ENCODE measurements around the gene GRIN2A.

Gene GRIN2A

DNA sequence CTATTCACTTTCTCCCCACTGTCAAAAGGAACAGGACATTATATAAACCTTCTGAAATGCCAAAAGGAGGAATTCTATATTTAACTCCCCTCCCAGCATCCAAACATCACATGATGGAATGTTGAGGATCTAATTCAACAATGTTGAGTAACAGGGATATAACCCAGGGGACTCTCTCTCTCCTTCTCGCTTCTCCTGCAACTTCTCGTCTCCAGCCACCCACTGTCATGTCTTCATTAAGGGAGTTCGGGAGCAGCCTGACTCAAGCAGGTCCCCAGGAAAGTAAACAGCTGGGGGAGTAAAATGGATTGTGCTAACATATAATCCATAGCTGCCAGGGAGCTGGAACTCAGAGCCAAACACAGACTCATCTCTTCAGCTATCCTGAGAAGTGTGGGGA, 51.7 kb downstream of the GRIN2A start:
- no peak for DNase-seq (ENCODE audit: low read depth)

DNA sequence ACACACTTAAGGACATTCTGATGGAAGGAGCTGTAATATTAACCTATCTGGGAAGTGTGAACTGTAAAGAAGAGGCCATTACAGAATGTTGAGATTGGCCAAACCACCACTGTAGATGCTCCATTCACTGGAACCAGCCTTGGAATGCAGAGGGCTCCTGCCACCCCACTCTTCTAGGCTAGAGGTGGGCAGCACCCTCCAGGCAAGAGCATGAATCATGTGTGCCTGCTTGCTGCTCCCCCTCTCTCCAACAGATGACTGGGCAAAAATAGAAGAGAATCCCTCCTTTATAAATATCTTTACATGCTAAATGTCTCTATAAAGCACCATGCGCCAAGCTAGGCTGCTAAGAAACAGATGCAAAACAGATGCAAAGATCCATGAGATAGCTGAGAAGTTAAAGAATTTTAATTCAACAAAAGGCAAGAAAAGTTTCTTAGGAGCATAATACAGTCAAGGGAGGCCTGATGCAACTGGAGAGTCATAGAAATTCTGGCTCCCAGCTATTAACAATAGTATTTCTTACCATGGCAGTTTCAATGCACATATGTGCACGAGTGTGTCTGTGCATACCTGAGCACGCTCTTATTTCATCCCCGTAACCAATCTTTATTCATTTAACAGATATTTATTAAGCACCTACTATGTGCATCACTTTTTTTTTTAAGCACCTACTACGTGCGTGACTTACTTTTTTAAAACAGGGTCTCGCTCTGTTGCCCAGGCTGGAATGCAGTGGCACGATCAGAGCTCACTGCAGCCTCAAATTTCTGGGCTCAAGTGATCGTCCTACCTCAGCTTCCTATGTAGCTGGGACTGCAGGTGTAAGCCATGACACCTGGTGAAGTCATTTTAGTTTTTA, 53.6 kb downstream of the GRIN2A start:
- no peak for DNase-seq (ENCODE audit: low read depth)

GRCh38 chr16:10126686-10127085, 55.5 kb downstream of the GRIN2A start:
- DNase-seq (ENCODE audit: low read depth), result no peak

GRCh38 chr16:10123141-10123540, 59.1 kb downstream of the GRIN2A start:
- no peak for DNase-seq (ENCODE audit: low read depth)

DNA sequence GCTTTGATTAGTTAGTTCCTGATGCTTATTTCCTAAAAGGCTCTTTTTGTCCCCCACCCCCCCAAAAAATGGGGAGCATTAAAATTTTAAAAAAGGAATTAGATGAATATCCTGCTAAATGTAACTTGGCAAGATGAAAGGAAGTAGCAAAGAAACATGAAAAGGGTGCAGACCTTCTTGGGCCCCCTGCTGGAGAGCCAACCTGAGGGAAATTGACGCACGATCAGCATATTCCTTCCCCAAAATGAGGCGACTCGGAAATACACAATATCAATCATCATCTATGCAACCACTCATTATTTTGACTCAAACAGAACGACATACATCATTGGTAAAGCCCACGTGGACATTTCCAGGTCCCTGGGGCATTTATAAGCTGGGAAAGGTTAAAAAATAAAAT, 59.7 kb downstream of the GRIN2A start:
- DNase-seq (ENCODE audit: low read depth), result no peak

- DNase-seq (ENCODE audit: low read depth), result no peak
Measured at GRCh38 chr16:10121897-10122425, 60.3 kb downstream of the GRIN2A start.

DNA sequence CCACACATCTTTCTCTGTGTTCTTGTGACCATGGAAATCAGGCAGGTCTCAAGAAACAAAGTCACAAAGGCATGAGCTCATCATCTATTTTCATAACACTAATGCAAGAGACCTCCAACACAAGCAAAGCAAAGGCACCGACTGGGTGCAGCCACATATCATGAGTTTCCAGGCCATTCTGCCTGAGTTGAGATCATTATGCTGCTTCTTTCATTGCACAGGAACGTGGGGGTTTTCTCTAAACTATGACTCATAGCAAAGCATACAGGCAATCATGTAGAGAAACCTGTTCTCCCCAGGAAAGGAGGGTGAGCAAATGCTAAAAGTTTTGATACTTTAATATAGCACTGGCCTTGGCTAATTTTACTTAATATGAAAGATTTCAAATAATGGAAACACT, 60.7 kb downstream of the GRIN2A start:
- no peak for DNase-seq (ENCODE audit: low read depth)

DNA sequence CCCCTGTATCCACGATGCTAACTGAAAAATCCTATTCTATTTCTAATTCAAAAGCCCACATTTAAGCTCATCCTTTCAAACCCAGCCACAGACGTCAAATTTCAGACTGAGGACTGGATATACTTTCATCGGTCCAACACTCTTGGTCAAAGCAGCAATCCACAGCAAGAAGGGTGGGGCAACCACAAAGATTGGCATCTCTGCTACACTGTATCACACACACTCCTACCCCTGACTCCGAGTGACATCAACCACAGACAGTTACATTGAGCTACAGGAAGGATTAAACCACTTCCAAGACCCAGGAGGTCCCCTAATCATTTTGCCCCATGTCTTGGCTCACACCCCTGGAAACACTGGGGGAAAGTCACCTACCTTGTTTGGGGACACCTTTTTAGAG, 61.3 kb downstream of the GRIN2A start:
- DNase-seq (ENCODE audit: low read depth), result no peak

DNA sequence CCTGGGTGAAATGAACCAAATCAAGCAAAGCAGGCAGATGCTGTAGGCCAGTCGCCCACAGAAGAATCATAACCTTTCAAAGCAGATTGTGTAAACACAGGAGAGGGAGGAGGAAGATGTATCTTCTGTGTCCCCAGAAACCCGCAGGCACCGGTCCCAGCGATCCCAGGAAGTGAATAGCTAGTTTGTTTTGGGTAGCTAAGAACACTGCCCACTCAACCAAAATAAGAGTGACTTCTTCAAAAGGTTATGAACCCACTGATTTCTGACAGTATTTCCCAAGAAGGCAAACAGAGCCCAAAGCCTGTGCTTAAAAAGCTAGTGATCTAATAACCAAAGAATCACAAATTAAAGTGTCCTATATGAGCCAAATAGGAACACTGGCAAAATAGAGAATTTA, 67.8 kb downstream of the GRIN2A start:
- no peak for DNase-seq (ENCODE audit: low read depth)

DNA sequence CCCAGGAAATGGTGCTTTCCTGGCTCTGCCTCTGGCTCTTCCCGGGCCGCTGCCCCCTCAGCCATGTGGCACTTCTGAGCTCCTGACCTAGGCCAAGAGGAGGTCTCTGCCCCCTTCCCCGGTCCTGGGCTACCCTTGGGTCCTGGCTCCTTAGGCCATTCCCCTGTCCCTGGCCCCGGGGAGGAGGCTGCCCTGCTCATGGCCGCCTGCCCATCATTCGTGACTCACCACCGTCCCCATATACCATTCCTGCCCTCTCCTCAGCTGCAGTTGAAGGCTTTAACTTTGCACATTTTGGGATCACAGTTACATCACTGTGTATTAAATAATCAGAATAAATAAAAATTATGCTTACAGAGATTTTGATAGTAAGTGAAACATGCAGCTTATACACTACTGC, 69.0 kb downstream of the GRIN2A start:
- DNase-seq (ENCODE audit: low read depth), result no peak

DNA sequence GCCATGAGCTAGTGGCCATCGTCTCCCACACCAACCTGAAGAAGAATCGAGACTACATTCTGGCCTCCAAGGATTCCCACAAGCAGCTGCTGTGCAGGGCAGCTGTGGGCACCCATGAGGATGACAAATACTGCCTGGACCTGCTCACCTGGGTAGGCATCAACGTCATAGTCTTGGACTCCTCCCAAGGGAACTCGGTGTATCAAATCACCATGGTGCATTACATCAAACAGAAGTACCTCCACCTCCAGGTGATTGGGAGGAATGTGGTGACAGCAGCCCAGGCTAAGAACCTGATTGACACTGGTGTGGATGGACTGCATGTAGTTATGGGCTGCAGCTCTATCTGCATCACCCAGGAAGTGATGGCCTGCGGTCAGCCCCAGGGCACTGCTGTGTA, 70.2 kb downstream of the GRIN2A start:
- no peak for DNase-seq (ENCODE audit: low read depth)

GRCh38 chr16:10111156-10111761, 71.0 kb downstream of the GRIN2A start:
- DNase-seq (ENCODE audit: low read depth), result no peak

DNA sequence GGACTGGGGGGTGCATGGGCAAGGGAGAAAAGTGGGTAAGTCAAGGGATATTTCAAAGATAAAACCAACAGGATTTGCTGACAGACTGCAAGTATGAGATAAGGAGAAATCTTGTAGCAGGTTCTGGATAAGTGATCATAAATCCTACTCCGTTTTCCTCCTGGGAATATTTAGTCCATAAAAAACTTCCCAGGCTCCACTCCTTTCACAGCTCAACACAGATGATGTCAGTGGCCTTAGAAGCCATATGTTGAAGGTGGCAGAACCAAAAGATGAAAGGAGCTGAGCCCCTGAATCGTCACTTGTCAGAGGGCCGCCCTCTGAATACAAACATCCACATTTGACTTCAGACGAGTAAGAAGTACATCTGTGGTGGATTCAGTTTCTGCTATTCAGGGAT, 71.7 kb downstream of the GRIN2A start:
- DNase-seq (ENCODE audit: low read depth), result no peak

GRCh38 chr16:10107081-10107480, 75.1 kb downstream of the GRIN2A start:
- DNase-seq (ENCODE audit: low read depth), result no peak

GRCh38 chr16:10103700-10104099, 78.5 kb downstream of the GRIN2A start:
- no peak for DNase-seq (ENCODE audit: low read depth)

GRCh38 chr16:10103118-10103517, 79.1 kb downstream of the GRIN2A start:
- no peak for DNase-seq (ENCODE audit: low read depth)

DNA sequence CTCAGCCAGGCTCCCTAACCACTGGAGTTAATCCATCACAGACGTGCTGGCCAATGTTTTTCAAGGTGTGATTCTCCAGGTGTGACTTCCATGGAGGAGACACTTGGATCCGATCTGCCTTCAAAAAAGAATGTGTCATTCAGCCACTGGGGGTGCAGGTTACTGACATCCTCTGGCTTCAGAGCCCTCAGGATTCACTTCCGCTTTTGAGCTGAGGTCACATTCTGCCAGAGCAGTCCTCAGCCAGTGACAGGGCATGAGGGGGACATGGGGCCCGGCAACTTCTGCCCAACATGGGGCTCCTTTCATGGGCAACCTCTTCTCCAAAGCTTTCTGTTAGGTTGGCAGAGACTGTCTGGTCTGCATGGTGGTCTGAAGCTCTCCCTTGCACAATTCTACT, 81.4 kb downstream of the GRIN2A start:
- no peak for DNase-seq (ENCODE audit: low read depth)

- no peak for DNase-seq (ENCODE audit: low read depth)
Measured at GRCh38 chr16:10098991-10099390, 83.2 kb downstream of the GRIN2A start.

DNA sequence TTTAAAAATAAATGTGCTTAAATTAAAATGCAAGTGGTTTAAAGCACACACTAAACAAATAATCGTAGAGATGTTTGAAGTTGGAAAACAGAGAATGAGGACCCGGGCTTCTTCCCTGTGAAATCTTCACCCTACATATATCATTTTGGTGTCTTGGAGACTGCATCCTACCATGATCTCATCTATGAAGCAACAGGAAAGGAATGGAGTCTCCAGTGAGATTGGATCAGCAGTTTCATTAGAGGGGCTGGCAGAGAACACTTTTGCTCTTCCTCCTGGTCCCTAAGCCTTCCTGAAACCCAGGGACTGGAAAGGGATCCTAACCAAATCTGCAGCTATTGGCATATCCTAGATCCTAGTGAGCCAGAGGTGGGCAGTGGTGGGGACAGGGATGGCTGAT, 85.0 kb downstream of the GRIN2A start:
- DNase-seq (ENCODE audit: low read depth), result no peak

DNA sequence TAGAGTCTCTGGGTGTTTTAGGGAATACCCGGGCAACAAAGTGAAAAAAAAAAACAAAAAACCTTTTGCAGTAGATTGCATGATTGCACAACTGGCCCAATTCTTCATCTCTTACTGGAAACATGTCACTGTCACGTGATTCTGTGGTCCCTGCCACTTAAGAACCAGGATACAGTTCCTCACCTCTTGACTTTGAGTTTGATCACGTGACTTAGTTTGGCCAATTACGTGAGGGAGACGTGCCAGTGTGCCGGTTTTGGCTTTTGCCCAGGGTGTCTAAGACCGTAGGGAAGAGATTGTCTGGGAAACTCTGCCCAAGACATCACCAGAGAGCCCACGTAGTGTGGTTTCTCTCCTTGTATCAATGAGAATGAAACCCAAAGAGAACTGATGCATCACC, 88.7 kb downstream of the GRIN2A start:
- DNase-seq (ENCODE audit: low read depth), result no peak

GRCh38 chr16:10090816-10091215, 91.4 kb downstream of the GRIN2A start:
- DNase-seq (ENCODE audit: low read depth), result no peak

- DNase-seq (ENCODE audit: low read depth), result no peak
Measured at GRCh38 chr16:10088380-10088793, 93.8 kb downstream of the GRIN2A start.

DNA sequence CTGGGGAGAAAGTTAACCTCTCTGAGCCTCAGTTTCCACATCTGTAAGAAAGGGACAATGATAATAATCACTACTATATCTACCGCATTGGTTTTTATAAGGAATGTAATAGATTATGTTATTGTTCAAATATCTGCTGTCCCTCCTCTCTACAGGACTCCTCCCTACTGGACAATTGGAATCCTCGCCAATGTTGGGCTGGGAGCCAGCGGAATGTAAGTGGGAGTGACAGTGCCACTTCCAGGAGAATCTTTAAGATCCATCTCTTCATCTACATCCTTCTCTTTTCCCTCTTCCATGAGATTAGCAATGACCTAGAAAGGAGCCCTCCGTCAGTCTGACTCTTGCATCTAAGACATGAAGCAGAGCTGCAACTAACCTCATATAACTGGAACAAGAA, 95.1 kb downstream of the GRIN2A start:
- no peak for DNase-seq (ENCODE audit: low read depth)

GRCh38 chr16:10086620-10087019, 95.6 kb downstream of the GRIN2A start:
- DNase-seq (ENCODE audit: low read depth), result no peak
